GM19025 (cell line): Measurements from ENCODE around the gene TMPRSS4.
"Not testable (repeated sequence)": the region's sequence is repeated elsewhere in the genome, so short reads cannot be mapped to it uniquely, and the experiment has no call there.

Experiments used
- ATAC-seq: cut with Tn5 transposase; IDR thresholded peaks from one replicate; pipeline ENCODE4 v1.9.1; 2021; ENCODE audit warnings: mild to moderate bottlenecking, low read depth, moderate library complexity; ENCODE audit not compliant: unreplicated experiment

Gene TMPRSS4

GRCh38 chr11:118055966-118056365, 20.9 kb upstream of the TMPRSS4 start:
- ATAC-seq, result no peak

GRCh38 chr11:118056806-118057205, 20.1 kb upstream of the TMPRSS4 start:
- no peak for ATAC-seq

- ATAC-seq, result no peak
Measured at GRCh38 chr11:118057251-118058145, 19.4 kb upstream of the TMPRSS4 start.

DNA sequence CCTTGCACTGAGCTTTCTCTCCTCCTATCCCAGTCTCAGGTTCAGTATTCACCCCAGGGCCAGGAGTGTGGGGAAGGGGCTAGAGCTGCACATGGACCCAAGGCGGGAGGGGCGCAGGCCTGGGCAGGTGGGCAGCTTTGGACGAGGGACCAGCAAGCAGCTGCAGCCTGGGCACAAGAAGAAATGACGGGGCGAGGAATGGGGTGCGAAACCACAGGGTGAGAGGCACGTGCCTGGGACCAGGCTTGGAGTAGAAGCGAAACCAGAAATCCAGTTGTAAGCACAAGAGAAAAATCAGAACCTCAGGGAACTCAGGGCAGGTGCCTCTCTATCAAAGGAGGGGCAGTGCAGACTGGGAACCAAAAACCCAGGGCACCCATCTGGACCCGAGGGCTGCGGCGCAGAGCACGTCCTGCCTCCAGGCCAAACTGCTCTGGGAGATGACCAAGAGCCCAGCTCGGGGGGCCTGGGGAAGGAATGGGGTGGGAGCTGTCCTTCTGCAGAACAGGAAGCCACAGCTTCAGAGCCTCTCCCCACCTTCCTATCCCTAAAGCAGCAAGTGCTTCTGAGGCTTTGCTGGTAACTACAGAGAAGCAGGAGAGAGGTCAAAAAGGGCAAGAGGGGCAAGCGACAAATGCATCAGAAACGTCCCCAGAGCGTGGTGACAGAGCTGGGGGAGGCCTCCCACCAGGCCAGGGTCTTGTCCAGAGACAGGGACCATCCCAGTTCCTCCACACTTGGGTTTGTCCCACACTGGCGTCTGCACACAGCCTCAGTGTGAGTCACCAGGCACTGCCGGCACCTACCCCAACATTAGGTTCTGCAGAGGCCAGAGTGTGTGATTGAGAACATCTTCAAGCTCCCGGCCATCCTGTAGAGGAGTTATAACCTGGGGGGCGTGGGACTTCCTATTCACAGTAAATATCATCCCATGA, 18.3 kb upstream of the TMPRSS4 start:
- no peak for ATAC-seq

DNA sequence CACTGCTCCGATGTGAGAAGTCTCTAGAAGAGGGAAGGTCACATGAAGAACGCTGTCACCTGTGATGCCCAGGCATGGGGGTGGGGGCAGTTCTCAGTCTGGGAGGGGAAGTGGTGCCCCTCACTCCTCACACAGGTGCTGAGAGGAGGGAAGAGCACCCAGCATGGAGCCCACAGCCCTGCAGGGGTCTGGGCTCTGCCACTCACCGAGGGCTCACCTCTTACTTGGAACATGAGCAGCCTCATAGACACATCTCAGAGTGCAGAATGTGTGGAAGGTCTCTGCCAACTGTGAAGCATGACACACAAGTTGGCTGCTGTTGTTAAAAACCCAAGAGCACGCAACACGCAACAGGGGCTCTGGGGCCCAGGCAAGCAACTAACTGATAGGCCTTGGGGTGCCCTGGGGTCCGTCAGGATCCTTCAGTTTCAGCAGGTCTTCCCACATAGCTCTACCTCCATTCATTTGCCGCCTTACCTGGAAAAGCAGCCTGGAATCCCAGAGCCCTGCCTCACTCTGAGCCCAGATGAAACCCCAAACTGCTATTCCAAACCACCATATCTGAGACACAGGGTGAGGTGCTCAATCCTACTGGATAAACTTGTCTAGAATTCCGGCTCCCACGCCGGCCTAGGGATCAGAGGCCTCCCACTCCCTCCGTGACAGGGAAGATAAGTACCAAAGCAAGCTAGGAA, 17.5 kb upstream of the TMPRSS4 start:
- ATAC-seq, result no peak

GRCh38 chr11:118060081-118060661, 16.7 kb upstream of the TMPRSS4 start:
- ATAC-seq, result no peak

GRCh38 chr11:118060869-118061268, 16.0 kb upstream of the TMPRSS4 start:
- no peak for ATAC-seq

DNA sequence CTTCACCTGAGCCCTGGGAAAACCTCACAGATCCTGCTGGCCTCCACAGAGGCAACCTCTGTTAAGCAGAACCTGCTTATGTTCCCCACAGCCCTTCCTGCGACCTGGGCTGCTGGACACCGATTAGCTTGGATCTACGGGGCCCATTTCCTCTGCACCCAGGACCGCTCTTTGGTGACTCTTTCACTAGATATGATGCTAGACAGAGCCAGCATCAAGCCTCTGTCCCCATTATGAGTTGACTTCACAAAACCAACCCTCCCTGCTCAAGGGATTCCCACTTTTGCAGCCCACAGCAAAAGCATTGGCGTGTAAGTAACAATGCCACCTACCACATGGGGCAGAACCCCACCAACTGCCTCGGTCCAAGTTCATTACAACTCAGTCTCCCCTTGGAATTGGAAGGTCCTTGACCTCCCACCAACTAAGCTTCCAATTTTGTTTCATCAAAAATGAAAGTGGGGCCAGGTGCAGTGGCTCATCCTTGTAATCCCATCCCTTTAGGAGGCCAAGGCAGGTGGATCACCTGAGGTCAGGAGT, 15.2 kb upstream of the TMPRSS4 start:
- no peak for ATAC-seq

DNA sequence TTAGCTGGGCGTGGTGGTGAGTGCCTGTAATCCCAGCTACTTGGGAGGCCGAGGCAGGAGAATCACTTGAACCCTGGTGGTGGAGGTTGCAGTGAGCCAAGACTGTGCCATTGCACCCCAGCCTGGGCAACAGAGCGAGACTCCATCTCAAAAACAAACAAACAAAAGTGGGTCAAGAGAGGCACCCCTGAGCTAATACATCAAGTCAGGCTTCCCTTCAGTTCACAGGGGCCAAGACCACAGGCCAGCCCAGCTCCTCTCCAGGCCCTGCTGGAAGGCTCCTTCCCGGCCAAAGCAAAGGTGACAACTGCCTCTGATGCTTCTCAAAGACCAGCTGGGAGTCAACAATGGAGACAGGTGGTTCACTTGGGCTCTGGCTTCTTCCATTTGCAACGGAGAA, 14.7 kb upstream of the TMPRSS4 start:
- ATAC-seq, result not testable (repeated sequence)

DNA sequence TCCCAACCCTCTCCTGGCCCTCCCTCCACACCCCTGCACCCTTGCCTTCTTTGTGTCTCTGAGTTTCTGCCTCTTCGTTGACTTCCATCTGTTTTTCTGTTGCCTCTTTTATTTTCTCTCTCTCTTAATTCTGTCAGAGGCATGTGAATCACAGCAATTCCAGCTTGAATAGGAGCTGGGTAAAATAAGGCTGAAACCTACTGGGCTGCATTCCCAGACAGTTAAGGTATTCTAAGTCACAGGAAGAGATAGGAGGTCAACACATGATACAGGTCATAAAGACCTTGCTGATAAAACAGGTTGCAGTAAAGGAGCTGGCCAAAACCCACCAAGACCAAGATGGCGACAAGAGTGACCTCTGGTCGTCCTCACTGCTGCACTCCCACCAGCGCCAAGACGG, 14.2 kb upstream of the TMPRSS4 start:
- not testable (repeated sequence) for ATAC-seq

DNA sequence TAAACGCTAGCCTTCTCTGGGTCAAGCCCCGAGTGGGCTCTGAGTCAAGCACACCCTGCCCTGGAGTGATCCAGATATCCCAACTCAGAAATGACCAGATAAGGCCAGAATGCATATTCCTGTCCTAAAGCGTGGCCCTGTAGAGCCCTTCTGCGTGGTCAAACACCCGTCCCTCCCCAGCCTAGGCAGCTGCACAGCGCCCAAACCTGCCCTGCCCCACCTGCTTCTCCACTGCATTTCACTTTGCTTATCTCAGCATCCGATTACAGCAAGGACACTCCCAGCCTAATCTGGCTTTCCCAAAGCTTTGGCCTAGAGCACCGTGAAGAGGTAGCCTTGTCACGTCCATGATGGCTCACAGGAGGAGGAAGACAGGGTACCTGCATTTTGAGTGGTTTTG, 11.9 kb upstream of the TMPRSS4 start:
- ATAC-seq, result no peak

GRCh38 chr11:118065384-118065783, 11.5 kb upstream of the TMPRSS4 start:
- no peak for ATAC-seq

GRCh38 chr11:118067006-118067405, 9.9 kb upstream of the TMPRSS4 start:
- no peak for ATAC-seq

DNA sequence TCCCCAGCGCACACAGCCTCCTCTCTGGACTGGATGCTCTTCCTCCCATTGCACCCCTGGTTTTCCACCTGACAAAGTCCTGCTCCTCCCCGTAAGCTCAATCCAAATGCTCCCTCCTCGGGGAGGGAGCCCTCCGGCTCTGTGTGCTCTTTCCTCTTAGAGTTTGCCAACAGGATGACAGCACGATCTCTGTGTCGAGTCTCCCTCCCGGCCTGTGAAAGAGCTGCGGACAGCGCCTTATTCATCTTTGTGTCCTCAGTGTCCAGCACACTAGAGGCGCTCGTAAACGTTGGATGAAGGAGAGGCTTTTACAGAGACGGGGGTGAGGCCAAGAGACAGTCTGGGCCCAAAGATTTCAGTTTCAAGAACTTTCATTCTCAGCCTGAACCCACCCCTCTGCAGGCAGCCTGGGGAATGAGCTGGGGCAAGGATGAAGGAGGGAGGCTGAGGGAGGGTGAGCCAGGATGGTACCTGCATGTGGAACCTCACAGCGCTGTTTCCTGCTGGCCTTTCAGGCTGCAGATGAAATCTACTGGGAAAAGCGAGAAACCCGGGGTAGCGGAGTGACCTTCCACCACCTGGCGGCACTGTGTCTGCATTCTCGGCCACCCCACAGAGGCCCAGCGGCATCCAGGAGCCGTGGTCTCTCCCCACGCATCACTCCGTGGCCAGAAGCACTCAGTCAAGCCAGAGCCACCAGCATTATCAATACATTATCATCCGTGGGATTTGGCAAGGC, 8.5 kb upstream of the TMPRSS4 start:
- no peak for ATAC-seq

- no peak for ATAC-seq
Measured at GRCh38 chr11:118068945-118069612, 7.8 kb upstream of the TMPRSS4 start.

- no peak for ATAC-seq
Measured at GRCh38 chr11:118071416-118072030, 5.4 kb upstream of the TMPRSS4 start.

GRCh38 chr11:118073554-118073953, 3.3 kb upstream of the TMPRSS4 start:
- no peak for ATAC-seq

GRCh38 chr11:118074091-118074685, 2.7 kb upstream of the TMPRSS4 start:
- ATAC-seq, result no peak
